ENCODE measurements around the gene FAM50B. TPM values are rescaled to one million over a fixed set of nuclear protein-coding genes. Genes with fewer than 3 reads are reported as not detected.

Gene FAM50B
- total RNA-seq, 1 donor from 2014 or later, result 10.9 TPM

DNA sequence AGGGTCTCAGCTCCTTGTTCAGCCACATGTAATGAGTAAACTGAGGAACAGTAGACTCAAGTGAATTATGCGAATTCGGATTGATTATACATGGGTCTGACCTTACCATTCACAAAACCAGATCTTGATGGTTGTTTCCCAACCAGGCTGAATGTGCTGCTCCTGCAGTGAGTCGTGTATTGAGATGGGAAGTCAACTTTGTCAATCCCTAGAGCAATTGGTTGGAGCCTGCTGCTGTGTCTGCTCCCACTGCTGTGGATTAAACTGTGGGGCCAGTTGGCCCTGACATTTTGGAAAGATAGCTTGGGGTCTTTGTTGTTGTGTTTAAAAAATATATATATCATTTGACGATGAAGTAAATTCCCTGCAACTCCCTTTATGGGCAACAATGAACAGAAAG is 23.9 kb downstream of the FAM50B start:
- no peak for DNase-seq

DNA sequence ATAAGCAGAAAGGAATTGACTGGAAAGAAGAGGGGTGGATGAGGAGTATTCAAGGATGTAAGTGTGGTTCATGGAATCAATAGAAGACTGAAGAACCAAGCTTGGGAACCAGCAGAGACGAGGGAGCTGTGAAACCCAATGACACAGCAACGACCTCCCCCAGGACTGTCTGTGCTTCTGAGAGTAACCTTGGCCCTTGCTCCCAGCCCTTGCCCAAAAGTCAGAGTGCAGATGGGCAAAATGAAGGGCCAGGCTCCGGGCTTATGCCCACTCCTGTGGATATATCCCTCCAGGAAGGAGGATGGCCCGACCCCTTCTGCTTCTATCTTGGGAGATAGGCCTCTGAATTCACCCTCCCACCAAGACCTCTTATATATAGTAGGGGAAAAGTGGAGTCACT is 24.9 kb downstream of the FAM50B start:
- DNase-seq, result no peak

DNA sequence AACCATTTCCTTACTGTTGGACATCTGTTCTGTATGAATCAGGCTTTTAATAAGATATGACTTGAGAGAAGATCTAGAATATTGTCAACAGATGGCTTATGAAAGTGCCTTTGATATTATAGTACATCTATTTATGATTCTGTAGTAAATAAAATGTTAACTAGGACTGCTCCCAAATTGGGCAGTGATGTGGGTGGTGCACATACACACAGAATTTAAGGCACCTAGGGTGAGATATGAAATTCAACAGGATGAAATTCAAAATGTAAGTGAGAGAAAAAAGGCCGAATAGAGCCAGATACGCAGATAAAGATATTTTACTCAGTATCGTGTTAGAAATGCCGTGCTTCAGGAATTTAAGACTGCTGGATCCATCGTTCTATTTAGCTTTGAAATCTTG is 26.3 kb downstream of the FAM50B start:
- no peak for DNase-seq

DNA sequence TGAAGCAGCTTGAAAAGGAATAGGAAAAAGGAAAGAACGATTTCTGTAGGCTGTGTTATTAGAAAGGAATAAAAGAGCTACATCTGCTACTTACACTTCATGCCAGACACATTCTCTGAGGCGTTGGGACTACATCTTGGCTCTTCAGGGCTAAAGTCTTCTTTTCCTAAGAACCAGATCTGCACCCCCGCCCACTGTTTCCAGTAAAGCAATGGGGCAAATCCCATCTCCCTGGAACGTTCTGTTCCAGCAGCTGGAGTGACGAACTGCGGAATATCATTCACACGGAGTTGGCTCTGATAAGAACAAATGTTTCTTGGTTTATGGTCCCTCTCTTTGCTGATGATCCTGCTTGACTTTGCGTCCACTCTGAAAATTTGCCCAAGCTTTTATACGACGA is 26.9 kb downstream of the FAM50B start:
- peak; percentile 41 for DNase-seq

DNA sequence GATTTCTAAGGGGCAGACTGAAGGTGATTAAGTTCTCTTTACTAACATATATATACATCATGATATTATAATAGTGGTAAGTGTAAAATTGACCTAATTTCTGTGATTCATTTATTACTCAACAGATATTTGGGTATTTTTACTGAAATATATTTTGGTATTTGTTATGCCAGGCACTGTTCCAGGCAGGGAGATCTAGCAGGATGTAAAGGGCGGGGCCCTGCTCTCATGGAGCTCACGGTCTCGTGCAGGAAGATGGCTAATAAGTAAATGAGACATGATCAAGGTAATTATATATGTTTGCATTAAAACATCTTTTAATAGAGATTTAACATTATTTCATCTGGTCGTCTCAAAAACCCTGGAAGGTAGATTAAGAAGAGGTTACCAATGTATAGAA is 27.7 kb downstream of the FAM50B start:
- no peak for DNase-seq

DNA sequence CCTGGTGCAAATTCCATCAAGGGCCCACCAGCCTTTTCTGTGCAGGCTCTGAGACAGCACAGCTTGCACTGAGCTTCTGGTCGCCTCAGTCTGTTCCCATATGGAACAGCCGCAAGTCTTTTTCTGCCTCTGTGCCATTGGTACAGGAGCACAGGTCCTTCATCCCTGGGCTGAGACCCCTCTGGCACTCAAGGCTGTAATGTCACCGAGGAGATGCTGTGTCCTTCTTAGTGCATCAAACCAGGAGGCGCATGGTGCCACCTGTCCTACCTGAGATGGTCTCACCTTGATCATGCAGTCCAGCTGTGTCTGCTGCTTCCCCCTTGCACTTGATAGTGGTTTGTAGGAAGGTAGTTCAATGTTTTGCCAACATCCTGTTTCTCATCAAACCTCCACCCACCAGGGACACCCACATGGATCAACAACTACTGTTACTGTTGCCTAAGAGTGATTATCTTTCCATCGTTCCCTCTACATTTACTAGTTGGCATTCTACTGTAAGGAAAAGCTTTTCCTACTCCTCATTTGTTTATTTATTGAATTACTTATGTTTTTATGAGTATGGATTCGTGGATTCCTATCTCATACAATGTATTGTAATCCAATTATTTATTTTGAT is 29.0 kb downstream of the FAM50B start:
- DNase-seq, result no peak

DNA sequence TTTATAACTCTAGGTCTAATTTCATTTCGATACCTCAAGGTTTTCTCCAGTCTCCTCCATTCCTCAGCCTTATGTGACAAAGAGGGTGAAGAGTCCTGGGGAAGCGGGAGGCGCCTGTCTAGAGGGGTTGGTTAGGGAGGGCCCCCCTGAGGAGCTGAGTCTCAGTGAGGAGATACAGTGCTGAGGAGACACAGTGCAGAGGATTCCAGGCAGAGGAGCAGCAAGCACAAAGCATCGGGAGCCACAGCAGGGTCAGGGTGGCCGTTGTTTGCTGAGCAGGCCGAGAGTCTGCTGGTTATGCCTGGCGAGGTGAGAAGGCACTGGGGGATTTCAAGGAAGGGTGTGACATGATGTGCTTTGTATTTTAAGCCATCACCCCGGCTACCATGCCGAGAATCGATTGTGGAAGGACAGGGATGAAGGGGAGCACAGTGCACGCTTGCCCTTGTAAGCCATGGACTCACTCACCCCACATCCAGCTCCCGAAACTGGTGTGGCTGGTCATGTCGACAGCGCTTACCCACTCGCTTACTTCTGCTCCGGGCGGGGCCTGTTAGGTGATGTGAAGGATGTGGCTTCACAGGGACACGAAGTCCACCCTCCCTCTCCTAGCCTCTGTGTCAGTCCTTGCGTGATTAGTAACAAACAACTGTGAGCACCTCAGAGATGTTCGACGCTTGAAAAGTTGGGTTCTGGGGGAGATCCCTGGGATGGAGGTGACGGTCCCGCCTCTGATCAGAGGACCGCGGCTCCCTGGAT is 30.2 kb downstream of the FAM50B start:
- DNase-seq, result no peak

DNA sequence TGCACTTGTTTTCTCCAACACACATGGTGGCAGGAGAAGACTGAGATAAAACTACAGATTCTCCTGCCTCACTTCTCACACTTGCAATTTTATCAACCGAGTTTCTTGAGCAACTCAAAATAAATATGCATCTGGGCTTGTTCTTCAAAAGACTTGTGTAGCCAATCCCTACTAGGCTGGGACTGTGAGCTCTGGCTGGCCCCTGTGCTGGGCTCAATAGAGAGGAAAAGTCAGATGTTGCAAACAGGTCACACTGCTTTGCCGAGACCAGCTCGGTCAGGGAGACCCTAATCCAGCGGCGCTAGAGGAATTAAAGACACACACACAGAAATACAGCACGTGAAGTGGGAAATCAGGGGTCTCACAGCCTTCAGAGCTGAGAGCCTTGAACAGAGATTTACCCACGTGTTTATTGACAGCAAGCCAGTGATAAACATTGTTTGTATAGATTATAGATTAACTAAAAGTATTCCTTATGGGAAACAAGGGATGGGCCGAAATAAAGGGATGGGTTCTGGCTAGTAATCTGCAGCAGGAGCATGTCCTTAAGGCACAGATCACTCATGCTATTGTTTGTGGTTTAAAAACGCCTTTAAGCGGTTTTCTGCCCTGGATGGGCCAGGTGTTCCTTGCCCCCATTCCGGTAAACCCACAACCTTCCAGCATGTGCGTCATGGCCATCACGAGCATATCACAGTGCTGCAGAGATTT is 32.7 kb downstream of the FAM50B start:
- DNase-seq, result no peak

DNA sequence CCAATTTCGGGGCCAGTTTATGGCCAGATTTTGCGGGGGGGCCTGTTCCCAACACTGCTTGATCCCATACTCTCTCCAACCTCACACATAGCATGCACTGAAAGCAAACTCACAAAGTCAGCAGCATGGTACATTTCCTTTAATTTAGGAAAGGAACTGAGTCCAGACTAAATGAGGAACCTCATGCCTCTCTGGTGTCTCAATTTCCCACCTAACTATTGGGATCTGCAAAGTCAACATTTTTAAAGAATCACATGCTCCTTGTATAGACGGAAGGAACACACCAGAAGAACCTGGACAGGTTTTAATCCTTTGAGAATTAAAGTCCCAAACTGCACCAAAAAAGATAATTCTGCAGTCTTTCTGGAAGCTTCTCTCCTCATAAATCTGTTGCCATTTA is 33.3 kb downstream of the FAM50B start:
- no peak for DNase-seq

DNA sequence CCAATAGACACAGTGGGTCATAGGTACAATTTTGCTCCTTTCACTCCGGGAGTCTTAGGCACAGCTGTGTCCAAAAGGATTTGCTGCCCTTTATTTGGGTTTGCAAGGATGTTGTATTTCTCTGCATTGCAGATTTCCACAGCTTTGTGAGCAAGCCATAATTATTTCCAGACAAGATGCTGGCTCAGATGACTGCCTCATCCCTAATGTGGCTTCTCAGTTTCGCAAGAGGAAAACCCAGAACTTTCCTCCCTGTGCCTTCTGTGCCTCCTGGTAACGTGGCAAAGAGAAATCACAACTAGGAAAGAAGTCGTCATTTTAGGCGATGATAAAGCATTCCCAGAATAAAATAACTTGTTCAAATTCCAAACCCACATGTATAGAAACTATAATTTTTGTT is 33.7 kb downstream of the FAM50B start:
- peak; percentile 63 for DNase-seq

DNA sequence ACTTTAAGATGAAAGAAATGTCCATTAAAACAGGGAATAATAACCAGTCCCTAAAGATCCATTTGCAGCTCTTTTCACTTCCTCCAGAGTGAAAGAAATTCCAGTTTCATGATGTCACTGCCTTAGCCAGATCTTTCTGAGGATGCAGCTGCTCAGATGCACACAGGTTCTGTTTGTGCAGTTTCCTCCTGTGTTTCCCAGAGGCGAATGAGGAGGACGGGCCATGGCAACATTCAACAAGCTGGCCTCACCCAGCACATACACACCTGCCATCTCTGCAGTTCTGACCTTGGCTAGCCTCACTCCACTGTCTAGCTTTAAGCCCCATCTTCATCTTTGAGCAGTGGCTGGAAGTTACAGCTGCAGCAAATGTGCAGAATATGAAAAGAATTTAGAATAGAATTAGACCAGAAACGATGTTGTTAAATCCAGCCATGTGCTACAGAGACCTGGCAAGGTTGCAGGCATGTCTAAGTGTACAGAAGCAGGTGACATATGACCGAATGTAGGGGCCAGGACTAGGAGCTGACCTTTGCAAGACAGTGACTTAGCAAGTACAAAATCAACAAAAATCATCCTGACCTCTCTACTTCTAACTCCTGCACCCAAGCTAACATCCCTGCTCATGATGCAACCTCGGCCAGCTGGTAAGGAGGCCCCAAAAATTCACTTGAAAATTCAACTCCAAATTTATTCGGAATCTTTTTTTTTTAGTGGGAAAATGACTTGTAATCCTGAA is 35.0 kb downstream of the FAM50B start:
- DNase-seq, result peak; percentile 86

DNA sequence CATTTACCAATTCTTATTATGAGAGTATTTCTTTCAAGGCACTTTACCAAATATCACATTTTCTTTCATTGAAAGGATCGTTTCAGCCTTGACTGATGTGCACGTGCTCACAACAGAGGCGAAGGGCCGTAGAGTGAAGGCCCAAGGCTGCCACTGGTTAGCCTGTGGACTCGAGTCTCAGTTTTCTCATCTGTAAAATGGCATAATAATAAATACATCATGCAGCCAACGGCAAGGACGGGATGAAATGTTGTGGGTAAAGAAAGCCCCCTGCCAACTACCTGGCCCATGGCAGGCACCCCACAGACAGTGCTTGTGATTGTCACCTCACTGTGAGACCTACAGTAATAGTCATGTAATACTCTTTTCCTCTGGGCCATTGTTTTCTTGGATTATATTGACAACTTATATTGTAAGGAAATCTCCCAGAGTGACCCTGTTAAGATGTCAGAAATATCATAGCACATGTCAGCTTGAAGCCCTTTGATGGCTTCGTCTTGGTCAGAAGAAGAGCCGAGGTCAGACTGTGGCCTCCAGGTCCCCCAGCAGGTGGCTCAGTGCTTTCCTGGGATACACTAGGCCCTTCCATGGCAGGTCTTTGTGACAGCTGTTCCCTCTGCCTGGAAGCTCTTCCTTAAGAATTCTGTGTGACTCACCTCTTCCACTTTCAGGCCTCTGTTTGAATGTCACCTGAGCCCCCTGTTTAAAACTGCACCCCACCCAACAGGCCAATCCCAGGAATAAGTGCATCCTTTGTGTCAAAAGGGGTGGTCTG is 36.3 kb downstream of the FAM50B start:
- DNase-seq, result peak; percentile 28

DNA sequence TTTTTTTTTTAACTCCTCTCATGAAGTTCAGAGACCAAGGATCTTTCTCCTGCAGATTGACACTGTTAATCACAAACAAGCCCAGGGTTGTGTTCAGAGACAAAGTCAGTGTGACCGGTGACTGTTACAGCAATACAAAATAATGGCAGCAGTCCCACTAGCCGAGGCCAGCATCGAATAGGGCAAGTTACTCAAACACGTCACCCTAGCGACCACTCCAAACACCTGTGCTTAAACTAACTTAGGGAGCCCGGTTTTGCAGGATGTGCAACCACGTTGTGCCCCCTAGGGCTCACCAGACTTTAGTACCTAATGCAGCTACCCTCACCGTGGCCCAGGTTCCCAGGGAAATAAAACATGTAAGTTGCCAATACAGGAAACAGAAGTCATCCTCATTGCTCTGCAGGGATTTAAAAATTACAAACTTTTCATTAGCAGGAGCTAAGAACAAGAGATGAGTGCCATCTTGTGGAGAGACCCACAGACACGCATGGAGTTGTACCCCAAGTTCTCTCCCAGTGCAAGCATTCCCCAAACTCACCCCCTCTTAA is 38.1 kb downstream of the FAM50B start:
- DNase-seq, result peak; percentile 45

DNA sequence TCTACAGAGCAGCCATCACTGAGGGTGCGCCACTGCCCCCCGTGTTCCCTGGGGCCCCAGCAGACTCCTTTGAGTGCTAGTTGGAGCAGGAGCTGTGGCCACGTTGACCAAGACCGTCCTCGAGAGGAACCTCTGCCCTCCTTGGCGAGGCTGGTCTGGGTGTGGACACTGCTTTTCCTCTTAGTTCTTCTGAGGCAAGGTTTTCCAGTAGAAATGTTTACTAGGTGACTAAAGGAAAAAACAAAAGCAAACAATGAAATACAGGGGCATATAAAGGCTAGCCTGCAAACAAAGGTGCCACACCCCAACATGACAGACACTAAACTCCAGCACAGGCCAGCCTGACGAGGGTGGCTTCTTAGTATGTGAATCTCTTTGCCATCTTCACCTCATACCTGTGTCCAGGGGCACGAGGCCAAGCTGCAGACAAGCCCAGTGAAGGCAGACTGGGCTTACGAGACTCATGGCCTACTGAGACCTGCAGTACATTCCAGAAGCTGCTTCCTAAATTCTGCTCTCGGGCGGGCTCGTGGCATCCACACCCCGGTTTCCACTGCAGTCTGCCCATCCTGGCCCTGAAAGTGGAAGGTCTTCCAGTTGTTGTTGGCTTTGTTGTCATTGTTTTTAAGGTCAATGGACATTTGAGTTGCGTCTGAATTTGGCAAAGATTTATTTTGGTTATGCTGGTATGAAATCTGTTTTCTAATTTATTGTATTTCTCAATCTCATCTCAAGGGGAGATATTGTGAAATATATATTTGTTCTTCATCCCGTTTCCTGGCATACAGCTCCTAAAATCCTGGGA is 39.2 kb downstream of the FAM50B start:
- no peak for DNase-seq

DNA sequence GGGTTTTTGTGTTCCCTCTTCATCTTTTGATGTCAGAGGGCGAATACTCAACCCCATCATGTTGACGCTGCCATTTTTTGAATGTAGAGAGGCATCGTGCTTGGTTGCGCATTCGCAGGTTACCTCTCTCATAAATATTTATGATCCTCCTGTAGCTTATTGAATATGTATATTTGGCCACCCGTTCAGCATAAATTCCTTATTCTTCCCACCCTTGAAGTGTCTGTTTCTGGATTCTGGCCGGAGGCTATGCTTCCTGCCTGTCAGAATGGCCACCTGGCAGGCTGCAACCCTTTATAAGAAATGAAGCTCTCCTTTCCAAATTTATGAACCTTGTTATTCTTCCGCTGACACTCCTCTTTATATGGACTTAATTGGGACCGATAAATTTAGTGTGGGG is 40.9 kb downstream of the FAM50B start:
- no peak for DNase-seq

DNA sequence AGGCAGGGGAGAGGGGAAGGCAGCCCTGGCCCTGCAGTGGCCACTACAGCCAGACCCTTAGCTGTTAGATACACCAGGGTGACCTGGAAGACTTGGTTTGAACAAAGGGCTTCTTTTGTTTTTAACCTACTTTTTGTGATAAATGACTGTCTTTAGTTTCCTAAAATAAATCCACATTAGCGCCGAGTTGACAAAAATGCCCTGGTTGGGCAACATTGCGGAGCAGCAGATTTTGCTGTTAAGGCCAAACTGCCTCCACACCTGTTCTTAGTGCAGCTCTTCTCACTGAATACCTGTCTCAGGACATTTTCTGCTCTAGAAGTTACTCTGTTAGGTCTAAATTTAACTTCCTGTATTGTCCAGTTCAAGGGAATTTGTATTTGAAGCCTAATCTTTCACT is 42.7 kb downstream of the FAM50B start:
- DNase-seq, result no peak

DNA sequence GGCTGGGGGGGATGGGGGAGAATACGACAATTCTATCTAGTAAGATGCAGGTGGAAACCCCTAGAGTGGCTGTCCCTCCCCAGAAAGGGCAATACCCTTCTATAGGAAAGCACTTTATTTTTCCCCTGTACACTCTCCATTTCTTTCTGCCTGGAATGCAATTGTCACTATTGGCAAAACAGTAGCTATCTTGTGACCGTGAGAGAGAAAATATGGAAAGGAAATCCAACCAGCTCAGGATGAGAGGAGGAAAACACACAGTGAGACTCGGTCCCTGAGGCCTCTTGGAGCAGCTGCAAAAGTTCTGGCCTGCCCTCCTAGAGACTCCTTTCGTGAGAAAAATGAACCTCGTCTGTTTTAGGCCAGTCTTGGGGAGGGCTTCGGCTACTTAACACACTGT is 43.4 kb downstream of the FAM50B start:
- DNase-seq, result no peak

DNA sequence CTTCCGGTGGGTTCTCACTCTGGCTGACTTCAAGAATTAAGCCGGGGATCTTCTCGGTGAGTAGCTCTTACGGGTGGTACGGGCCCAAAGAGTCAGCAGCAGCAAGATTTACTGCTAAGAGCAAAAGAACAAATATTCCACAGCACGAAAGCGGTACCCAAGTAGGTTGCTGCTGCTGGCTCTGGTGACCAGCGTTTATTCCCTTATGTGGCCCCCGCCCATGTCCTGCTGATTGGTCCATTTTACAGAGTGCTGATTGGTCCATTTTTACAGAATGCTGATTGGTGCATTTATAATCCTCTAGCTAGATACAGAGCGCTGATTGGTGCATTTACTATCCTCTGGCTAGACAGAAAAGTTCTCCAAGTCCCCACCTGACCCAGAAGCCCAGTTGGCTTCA is 44.3 kb downstream of the FAM50B start:
- no peak for DNase-seq

DNA sequence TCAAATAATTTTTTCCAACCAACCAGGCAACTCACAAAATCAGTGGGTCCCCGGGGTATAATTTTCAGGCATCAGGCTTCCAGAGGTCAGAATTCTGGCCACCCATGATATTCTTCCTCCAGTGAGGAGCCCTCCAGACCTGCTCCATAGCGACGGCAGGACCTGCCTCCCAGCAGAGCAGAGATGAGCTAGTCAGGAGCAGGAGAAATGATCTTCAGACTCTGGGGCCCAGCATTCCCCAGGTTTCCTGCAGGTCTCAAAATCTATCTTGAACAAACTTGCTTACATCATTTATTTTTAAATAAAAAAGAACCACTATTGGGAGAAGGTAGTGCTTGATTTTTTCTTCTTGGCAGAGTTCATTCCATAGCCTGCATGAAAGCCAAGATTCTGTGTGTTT is 44.7 kb downstream of the FAM50B start:
- DNase-seq, result no peak

DNA sequence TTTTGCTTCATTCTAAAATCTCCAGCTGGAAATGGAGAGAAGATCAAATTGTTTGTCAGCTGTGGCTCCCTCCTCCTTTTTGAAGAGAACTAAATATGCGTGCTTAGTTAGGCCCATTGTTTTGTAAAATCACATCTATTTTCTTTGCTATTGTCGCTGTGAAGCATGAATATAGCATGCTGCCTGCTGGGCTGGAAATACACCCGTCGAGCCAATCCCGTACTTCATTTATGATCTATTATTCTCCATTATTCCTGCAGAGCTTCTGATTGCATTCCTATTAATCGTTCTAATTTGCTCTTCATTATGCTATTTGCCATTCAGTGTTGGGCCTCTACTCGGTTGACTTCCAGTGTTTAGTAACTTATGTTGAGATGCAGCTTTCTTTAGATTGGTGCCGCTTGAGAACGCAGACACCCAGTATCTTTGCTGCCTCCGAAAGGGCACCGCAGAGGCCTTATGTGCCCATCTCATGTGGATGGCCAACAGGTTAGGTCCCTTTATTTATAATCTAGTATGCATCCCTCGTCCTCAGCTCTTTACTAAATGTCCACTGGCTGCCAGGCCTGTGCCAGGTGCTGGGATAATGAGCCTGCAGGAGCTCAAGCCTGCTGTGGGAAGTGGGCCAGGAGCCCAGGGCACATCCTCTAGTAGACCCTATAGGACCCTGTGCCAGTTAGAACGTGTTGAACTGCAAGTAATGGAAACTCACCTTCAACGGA is 45.6 kb downstream of the FAM50B start:
- DNase-seq, result no peak

All from tongue (tissue), 2 donors.